Stimulated activated CD8-positive, alpha-beta memory T cell treated with anti-CD3 and anti-CD28 coated beads, Interleukin-12 subunit alpha, Interleukin-12 subunit beta, amount 100 ng/mL, for 1 hour (primary cell): Measurements from ENCODE around the gene CACNA1B.
"Not testable (repeated sequence)": the region's sequence is repeated elsewhere in the genome, so short reads cannot be mapped to it uniquely, and the experiment has no call there.

Source experiments
- DNase-seq: peaks from one replicate; pipeline ENCODE4 v3.0.0-alpha.2; 2020; ENCODE audit warnings: low read depth

Gene CACNA1B

GRCh38 chr9:138015021-138015829 is 137.6 kb downstream of the CACNA1B start:
- DNase-seq = no peak

DNA sequence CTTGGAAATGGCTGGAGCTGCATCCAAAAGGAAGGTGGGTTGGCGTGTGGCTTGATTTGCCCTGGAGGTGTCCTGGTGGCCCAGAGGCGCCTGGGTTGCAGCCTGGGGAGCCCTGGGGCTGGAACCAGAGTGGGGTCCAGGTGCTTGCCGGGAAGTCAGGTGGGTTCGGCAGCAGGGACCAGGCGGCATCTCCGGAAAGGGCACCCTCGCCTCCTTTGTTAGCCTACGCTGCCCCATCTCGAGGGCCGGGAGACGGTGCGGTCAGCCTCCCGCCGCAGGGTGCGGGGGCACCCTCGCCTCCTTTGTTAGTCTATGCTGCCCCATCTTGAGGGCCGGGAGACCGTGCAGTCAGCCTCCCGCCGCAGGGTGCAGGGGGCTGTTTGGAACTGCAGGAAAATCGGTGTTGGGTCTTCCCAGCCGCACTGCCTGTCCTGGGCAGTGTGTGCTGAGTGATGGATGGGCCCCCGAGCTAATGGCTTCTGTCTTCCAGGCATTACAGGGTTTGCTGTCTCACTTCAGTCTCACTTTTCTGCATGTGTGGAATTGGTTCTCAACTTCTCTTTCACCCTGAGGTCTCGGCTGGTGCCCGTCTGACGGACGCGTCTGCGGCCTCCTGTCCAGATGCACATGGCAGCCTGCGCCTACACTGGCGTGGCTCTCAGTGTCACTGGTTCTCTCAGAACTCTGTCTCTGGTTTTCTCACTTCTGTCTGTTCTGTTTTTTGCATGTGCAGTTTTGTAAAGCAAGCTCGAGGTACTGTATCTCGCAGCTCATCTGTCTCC is 139.0 kb downstream of the CACNA1B start:
- no peak for DNase-seq

DNA sequence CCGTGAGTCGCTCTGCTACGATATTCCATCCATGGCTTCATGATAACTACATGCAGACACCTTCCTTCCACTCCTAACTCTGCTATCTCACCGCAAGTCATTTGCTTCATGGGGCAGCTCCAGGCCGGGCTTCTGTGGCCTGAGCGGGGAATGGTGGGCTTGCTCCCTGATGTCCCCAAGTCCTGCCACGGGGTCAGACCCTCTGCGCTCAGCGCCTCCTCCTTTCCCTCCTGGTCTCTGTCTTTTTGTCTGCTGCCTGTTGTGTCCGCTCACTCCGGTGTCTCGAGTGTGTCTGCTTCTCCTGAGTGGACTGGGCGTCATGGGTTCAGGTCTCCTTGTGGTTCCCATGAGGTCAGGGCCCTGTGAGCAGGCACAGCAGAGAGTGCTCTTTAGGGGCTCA is 139.6 kb downstream of the CACNA1B start:
- DNase-seq = no peak

- not testable (repeated sequence) for DNase-seq
Measured at GRCh38 chr9:138019514-138019913, 141.9 kb downstream of the CACNA1B start.

GRCh38 chr9:138020120-138020794 is 142.7 kb downstream of the CACNA1B start:
- DNase-seq = no peak

GRCh38 chr9:138020795-138021182 is 143.2 kb downstream of the CACNA1B start:
- no peak for DNase-seq

DNA sequence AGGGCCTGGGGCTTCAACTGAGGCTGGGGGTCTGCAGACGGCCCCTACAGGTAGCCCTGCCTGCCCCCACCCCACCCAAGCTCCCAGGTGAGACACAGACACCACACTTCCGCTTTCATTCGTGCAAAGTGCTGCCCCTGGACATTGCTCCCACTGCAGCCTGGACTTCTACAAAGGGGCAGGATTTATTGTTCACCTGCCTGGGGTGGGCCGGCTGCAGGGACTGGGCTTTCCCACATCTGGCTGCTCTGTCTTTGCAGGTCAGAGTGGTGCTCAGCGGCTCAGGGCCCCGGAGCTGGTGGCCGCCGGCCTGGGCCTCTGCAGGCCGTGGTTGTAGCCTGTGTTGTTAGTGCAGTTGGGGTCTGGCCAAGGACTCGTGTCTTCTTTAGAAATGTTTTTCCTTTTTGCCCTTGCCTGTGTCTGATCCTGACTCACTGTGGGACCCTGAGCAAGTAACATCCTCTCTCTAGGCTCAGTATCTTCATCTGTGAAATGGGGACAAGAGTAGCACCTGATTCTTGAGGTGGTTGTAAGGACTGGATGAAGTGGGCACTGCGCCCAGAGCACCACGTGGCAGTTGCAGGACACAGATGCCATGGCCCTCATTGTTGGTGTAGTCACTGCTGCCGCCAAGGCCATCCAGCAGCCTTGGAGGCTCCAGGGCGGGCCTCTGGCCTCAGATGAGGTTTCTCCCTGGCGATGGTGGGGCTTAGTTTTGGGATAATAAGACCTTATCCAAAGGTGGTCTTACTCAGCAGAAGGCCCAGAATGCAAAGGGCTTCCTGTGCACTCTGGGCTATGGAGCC is 143.9 kb downstream of the CACNA1B start:
- DNase-seq = no peak

- no peak for DNase-seq
Measured at GRCh38 chr9:138022121-138022741, 144.6 kb downstream of the CACNA1B start.

GRCh38 chr9:138022756-138023393 is 145.3 kb downstream of the CACNA1B start:
- no peak for DNase-seq

DNA sequence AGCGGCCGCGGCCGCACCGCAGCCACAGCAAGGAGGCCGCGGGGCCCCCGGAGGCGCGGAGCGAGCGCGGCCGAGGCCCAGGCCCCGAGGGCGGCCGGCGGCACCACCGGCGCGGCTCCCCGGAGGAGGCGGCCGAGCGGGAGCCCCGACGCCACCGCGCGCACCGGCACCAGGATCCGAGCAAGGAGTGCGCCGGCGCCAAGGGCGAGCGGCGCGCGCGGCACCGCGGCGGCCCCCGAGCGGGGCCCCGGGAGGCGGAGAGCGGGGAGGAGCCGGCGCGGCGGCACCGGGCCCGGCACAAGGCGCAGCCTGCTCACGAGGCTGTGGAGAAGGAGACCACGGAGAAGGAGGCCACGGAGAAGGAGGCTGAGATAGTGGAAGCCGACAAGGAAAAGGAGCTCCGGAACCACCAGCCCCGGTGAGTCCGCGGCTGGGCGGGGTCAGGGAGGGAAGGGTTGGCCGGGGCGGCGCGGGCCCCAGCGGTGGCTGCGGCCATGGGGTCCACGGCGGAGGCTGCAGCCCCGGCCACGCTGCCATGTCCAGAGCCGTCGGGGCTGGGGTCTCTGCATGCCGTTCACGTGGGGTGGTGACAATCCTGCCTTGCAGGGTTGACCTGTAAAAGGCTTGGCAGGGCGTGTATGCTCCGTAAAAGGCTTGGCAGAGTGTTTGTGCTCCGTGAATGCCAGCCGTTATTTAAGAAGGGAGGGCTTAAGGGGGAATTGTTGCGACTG is 146.0 kb downstream of the CACNA1B start:
- DNase-seq = no peak

DNA sequence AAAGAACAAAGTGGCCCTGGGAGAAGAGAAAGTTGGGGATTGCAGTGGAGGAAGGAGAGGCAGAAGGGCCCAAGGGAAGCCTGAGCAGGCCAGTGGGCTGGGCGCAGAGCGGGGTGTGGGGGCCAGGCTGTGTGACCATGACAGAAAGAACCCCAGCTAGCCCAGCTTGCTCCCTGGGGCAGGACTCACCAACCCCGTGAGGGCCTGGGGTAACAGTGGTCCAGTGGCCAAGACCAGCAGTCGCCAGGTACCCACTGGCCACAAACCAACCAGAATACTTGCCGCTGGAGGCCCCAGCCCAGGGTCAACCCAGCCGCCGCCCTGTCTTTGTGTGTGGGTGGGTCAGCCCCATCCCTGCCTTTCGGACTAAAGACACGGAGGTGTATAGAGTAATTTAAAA is 146.5 kb downstream of the CACNA1B start:
- no peak for DNase-seq

DNA sequence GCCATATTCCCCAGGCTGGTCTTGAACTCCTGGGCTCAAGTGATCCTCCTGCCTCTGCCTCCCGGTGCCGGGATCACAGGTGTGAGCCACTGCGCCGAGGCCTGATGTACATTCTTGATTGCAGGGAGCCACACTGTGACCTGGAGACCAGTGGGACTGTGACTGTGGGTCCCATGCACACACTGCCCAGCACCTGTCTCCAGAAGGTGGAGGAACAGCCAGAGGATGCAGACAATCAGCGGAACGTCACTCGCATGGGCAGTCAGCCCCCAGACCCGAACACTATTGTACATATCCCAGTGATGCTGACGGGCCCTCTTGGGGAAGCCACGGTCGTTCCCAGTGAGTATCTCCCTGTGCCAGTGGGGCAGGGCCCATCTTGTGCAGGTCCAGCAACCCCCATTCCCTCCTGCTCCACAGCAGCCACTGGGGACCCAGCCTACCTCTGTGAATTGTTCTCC is 147.3 kb downstream of the CACNA1B start:
- no peak for DNase-seq

DNA sequence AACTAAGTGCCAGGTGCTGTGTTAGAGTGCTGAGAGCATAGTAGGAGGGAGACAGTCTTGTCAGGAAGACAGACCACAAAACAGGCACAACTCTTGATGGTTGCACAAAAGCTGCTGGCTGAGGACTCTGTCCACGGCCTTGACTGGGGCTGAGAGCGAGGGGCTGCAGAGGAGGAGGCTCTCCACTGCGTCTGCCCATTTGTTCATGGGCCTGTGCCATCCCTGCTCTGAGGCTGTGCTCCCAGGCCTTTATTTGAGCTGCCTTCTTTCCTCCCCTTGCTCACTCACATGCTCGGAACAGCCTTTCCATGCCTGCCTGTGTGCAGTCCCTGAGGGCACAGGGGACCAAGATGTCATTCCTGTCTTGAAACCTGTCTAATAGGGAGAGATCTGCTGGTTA is 147.8 kb downstream of the CACNA1B start:
- DNase-seq = no peak

DNA sequence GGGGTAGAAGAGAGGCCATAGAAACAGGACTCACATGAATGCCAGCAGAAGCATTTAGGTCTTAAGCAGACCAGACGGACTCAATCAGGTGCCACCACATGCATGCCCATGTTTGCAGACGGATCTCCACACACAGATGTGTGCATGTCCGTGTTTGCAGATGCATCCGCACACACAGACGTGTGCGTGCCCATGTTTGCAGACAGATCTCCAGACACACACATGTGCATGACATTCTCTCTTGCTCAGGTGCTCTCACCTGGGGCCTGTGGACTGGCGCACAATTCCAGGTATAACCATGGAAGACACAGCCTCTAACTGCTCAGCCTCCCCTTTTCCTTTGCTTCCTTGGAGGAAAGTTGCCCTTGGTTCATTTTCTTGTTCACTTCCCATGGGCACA is 148.3 kb downstream of the CACNA1B start:
- no peak for DNase-seq

DNA sequence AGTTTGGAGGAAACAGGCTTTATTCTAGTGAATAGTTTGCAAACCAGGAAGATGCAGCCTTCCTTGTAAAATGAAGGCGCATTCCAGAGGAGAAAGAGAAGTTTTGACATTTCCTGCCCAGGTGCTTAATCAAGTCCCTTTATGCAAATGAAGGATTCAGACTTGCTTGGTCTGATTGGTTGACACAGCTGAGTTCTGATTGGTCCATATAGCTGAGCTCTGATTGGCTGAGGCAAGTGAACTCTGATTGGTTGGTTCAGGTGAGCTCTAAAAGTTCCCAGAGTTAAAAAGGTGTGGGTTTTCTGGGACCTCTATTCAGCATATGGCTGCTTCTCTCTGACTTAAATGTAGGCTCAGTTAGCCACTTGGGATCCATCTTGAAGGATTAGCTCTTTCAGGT is 151.0 kb downstream of the CACNA1B start:
- DNase-seq = no peak

GRCh38 chr9:138031186-138031585 is 153.6 kb downstream of the CACNA1B start:
- no peak for DNase-seq

GRCh38 chr9:138033950-138034349 is 156.4 kb downstream of the CACNA1B start:
- DNase-seq = no peak

DNA sequence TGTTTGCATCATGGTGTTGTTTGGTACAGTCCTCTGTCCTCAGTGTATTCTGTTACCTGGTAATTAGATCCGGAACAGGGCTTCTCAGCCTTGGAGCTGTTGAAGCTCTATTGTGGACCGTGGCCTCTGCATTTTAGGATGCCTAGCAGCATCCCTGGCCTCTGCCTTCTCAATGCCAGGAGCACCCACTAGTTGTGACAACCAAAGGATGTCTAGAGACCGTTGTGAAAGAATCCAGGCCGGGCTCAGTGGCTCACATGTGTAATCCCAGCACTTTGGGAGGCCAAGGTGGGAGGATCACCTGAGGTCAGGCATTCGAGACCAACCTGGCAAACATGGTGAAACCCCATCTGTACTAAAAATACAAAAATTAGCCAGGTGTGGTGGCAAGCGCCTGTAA is 159.6 kb downstream of the CACNA1B start:
- DNase-seq = no peak

- DNase-seq = no peak
Measured at GRCh38 chr9:138038244-138038671, 160.7 kb downstream of the CACNA1B start.
